GM12891 (cell line): Measurements from ENCODE around the gene NUTF2.

ENCODE experiments used
- PAX5 ChIP-seq: IDR thresholded peaks from 2 replicates; pipeline ENCODE4 v1.6.1; 2011; ENCODE audit warnings: low read length, moderate library complexity, mild to moderate bottlenecking; ENCODE audit not compliant: insufficient read depth, severe bottlenecking
- POLR2A ChIP-seq: IDR thresholded peaks from 2 replicates; pipeline ENCODE4 v1.6.1; 2011; ENCODE audit warnings: low read depth, low read length, control low read depth
- POLR2AphosphoS5 ChIP-seq: IDR thresholded peaks from 2 replicates; pipeline ENCODE4 v1.6.1; 2011; ENCODE audit warnings: low read depth, low read length, control low read depth
- POU2F2 ChIP-seq: IDR thresholded peaks from 2 replicates; pipeline ENCODE4 v1.6.1; 2011; ENCODE audit warnings: low read depth, mild to moderate bottlenecking, control low read depth, low read length, moderate library complexity
- SPI1 ChIP-seq: IDR thresholded peaks from 2 replicates; pipeline ENCODE4 v1.6.1; 2011; ENCODE audit warnings: low read depth, low read length, control low read depth
- TAF1 ChIP-seq: IDR thresholded peaks from 2 replicates; pipeline ENCODE4 v1.6.1; 2011; ENCODE audit warnings: low read depth, low read length, control low read depth

- no peak for TF ChIP-seq POLR2A
- TF ChIP-seq TAF1, result no peak
- TF ChIP-seq POLR2AphosphoS5, result no peak
- TF ChIP-seq PAX5, result no peak
- no peak for TF ChIP-seq POU2F2
- TF ChIP-seq SPI1, result no peak
Observed at GRCh38 chr16:67874372-67874771, 27.6 kb downstream of the NUTF2 start.
